Parathyroid adenoma (tissue), 2 donors: Measurements from ENCODE around the gene ABHD6.
A peak's percentile ranks its signal among the peaks of the same experiment; 100 is the strongest.
"Not testable (repeated sequence)": the region's sequence is repeated elsewhere in the genome, so short reads cannot be mapped to it uniquely, and the experiment has no call there.

ENCODE experiments used
- H2AFZ ChIP-seq: fragments of 300-600 bp; sonication (generic); one replicate; pipeline ENCODE4 v1.7.0; 2017; ENCODE audit warnings: antibody characterized with exemption, mild to moderate bottlenecking
- H3K27ac ChIP-seq: fragments of 300-600 bp; sonication (generic); one replicate; pipeline ENCODE4 v1.7.0; 2017
- H3K27me3 ChIP-seq: fragments of 300-600 bp; sonication (generic); one replicate; pipeline ENCODE4 v1.7.0; 2017; ENCODE audit warnings: low read length; ENCODE audit not compliant: control insufficient read depth, insufficient read depth
- H3K36me3 ChIP-seq: fragments of 300-600 bp; sonication (generic); one replicate; pipeline ENCODE4 v1.7.0; 2017; ENCODE audit warnings: low read length; ENCODE audit not compliant: control insufficient read depth, insufficient read depth
- H3K4me1 ChIP-seq: fragments of 300-600 bp; sonication (generic); one replicate; pipeline ENCODE4 v1.7.0; 2017; ENCODE audit warnings: control low read depth
- H3K4me2 ChIP-seq: fragments of 300-600 bp; sonication (generic); one replicate; pipeline ENCODE4 v1.7.0; 2017; ENCODE audit warnings: low read length
- H3K4me3 ChIP-seq: fragments of 300-600 bp; sonication (generic); one replicate; pipeline ENCODE4 v1.7.0; 2017; ENCODE audit warnings: low read depth, low read length
- H3K79me2 ChIP-seq: fragments of 300-600 bp; sonication (generic); one replicate; pipeline ENCODE4 v1.7.0; 2017; ENCODE audit warnings: control low read depth
- H3K9ac ChIP-seq: fragments of 300-600 bp; sonication (generic); one replicate; pipeline ENCODE4 v1.7.0; 2017; ENCODE audit warnings: mild to moderate bottlenecking
- H3K9me3 ChIP-seq: fragments of 300-600 bp; sonication (generic); one replicate; pipeline ENCODE4 v1.7.0; 2017; ENCODE audit warnings: low read length; ENCODE audit not compliant: control insufficient read depth
- CTCF ChIP-seq: fragments of 300-600 bp; sonication (generic); IDR thresholded peaks from one replicate; pipeline ENCODE4 v1.7.0; 2017; ENCODE audit warnings: antibody characterized with exemption, mild to moderate bottlenecking
- donor health status: primary hyperparathyroidism.

ABHD6 gene

GRCh38 chr3:58222161-58222724 lies 15.3 kb upstream of the ABHD6 start:
- H3K4me3 ChIP-seq, result no peak overlapping the region
- TF ChIP-seq CTCF, result no peak
- peaks cover 2% of the 10 kb centered on the region for H3K4me1 ChIP-seq
- no peaks in the 10 kb centered on the region for H3K36me3 ChIP-seq
- H3K79me2 ChIP-seq, result no peaks in the 10 kb centered on the region
- no peak overlapping the region for H3K4me2 ChIP-seq
- no peaks in the 10 kb centered on the region for H3K27me3 ChIP-seq
- H2AFZ ChIP-seq, result peak overlapping the region; percentile 31
- H3K27ac ChIP-seq, result no peak overlapping the region
- H3K9me3 ChIP-seq, result no peaks in the 10 kb centered on the region
- H3K9ac ChIP-seq, result no peak overlapping the region

- Histone ChIP-seq H3K4me2 (no peak overlapping the region), H3K36me3 (no peaks in the 10 kb centered on the region), H3K27me3 (no peaks in the 10 kb centered on the region), H3K4me1 (no peaks in the 10 kb centered on the region), H2AFZ (no peak overlapping the region), H3K4me3 (no peak overlapping the region), H3K9ac (no peak overlapping the region), H3K9me3 (no peaks in the 10 kb centered on the region), H3K27ac (no peak overlapping the region), H3K79me2 (no peaks in the 10 kb centered on the region)
- no peak for TF ChIP-seq CTCF
Measured at GRCh38 chr3:58223855-58224254, 13.7 kb upstream of the ABHD6 start.

GRCh38 chr3:58227933-58228332 lies 9.7 kb upstream of the ABHD6 start:
- not testable (repeated sequence) for H3K4me3 ChIP-seq, H3K27ac ChIP-seq, H2AFZ ChIP-seq, H3K9me3 ChIP-seq, H3K36me3 ChIP-seq, H3K27me3 ChIP-seq, H3K4me2 ChIP-seq, H3K79me2 ChIP-seq, H3K9ac ChIP-seq, H3K4me1 ChIP-seq

- H3K79me2 ChIP-seq, result no peaks in the 10 kb centered on the region
- H3K9me3 ChIP-seq, result no peaks in the 10 kb centered on the region
- TF ChIP-seq CTCF, result no peak
- no peak overlapping the region for H3K4me3 ChIP-seq
- H3K27me3 ChIP-seq, result no peaks in the 10 kb centered on the region
- H3K4me1 ChIP-seq, result no peaks in the 10 kb centered on the region
- no peak overlapping the region for H3K9ac ChIP-seq
- no peak overlapping the region for H3K4me2 ChIP-seq
- H2AFZ ChIP-seq, result no peak overlapping the region
- H3K27ac ChIP-seq, result no peak overlapping the region
- H3K36me3 ChIP-seq, result no peaks in the 10 kb centered on the region
Measured at GRCh38 chr3:58230876-58231552, 6.6 kb upstream of the ABHD6 start.

- Histone ChIP-seq H3K9ac (no peak overlapping the region), H3K9me3 (no peaks in the 10 kb centered on the region), H3K4me1 (no peaks in the 10 kb centered on the region), H3K27ac (no peak overlapping the region), H3K27me3 (no peaks in the 10 kb centered on the region), H3K4me2 (no peak overlapping the region), H3K36me3 (no peaks in the 10 kb centered on the region), H2AFZ (no peak overlapping the region), H3K4me3 (no peak overlapping the region), H3K79me2 (no peaks in the 10 kb centered on the region)
- no peak for TF ChIP-seq CTCF
Measured at GRCh38 chr3:58231666-58232065, 5.9 kb upstream of the ABHD6 start.
